Measurements from ENCODE around the gene PRDM10.
"Not testable (repeated sequence)": the region's sequence is repeated elsewhere in the genome, so short reads cannot be mapped to it uniquely, and the experiment has no call there.

The PRDM10 gene

GRCh38 chr11:129974672-129975071, 28.0 kb downstream of the PRDM10 start:
- no peak for DNase-seq

- DNase-seq: no peak
Observed at GRCh38 chr11:129974237-129974636, 28.4 kb downstream of the PRDM10 start.

GRCh38 chr11:129973809-129974208, 28.8 kb downstream of the PRDM10 start:
- no peak for DNase-seq

GRCh38 chr11:129973068-129973467, 29.6 kb downstream of the PRDM10 start:
- DNase-seq: no peak

- DNase-seq: no peak
Observed at GRCh38 chr11:129972611-129973010, 30.0 kb downstream of the PRDM10 start.

- not testable (repeated sequence) for DNase-seq
Observed at GRCh38 chr11:129971856-129972255, 30.8 kb downstream of the PRDM10 start.

GRCh38 chr11:129969920-129970319, 32.7 kb downstream of the PRDM10 start:
- DNase-seq: no peak

GRCh38 chr11:129968591-129969419, 33.8 kb downstream of the PRDM10 start:
- no peak for DNase-seq

- no peak for DNase-seq
Observed at GRCh38 chr11:129967996-129968395, 34.6 kb downstream of the PRDM10 start.

GRCh38 chr11:129965248-129965647, 37.4 kb downstream of the PRDM10 start:
- DNase-seq: no peak

GRCh38 chr11:129960216-129961214, 42.1 kb downstream of the PRDM10 start:
- DNase-seq: no peak

GRCh38 chr11:129959687-129960086, 42.9 kb downstream of the PRDM10 start:
- DNase-seq: no peak

GRCh38 chr11:129955282-129955681, 47.4 kb downstream of the PRDM10 start:
- DNase-seq: no peak

- DNase-seq: not testable (repeated sequence)
Observed at GRCh38 chr11:129954703-129955102, 47.9 kb downstream of the PRDM10 start.

- DNase-seq: no peak
Observed at GRCh38 chr11:129951866-129952262, 50.8 kb downstream of the PRDM10 start.

GRCh38 chr11:129951201-129951865, 51.3 kb downstream of the PRDM10 start:
- DNase-seq: no peak

GRCh38 chr11:129950101-129951091, 52.2 kb downstream of the PRDM10 start:
- DNase-seq: no peak

GRCh38 chr11:129948926-129949466, 53.6 kb downstream of the PRDM10 start:
- DNase-seq: no peak

- DNase-seq: no peak
Observed at GRCh38 chr11:129947474-129947873, 55.2 kb downstream of the PRDM10 start.

- no peak for DNase-seq
Observed at GRCh38 chr11:129946965-129947364, 55.7 kb downstream of the PRDM10 start.

- no peak for DNase-seq
Observed at GRCh38 chr11:129946256-129946655, 56.4 kb downstream of the PRDM10 start.

All from CD4-positive, alpha-beta T cell treated with Interleukin-21 for 1 hour (primary cell).